CD4-positive, alpha-beta T cell treated with Interleukin-1 beta for 1 hour (primary cell): Measurements from ENCODE around the gene ATG9B.
A peak's percentile ranks its signal among the peaks of the same experiment; 100 is the strongest.

ENCODE experiments used
- DNase-seq, 2 donors: peaks; one replicate each; pipeline ENCODE4 v3.0.0-alpha.2; 2020 to 2022

The ATG9B gene

GRCh38 chr7:150997817-150998216, 26.5 kb downstream of the ATG9B start:
- DNase-seq: no peak

DNA sequence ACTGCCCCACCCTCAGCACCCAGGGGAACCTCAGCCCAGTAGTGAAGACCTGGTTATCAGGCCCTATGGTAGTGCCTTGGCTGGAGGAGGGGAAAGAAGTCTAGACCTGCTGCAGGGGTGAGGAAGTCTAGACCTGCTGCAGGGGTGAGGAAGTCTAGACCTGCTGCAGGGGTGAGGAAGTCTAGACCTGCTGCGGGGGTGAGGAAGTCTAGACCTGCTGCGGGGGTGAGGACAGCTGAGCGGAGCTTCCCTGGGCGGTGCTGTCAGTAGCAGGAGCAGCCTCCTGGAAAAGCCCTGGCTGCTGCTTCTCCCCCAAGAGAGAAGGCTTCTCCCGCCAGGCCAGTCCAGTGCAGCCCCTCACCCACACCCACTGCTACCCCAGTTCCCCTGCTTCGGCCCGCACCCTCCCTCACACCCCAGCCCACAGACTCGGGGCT, 27.2 kb downstream of the ATG9B start:
- DNase-seq: no peak

DNA sequence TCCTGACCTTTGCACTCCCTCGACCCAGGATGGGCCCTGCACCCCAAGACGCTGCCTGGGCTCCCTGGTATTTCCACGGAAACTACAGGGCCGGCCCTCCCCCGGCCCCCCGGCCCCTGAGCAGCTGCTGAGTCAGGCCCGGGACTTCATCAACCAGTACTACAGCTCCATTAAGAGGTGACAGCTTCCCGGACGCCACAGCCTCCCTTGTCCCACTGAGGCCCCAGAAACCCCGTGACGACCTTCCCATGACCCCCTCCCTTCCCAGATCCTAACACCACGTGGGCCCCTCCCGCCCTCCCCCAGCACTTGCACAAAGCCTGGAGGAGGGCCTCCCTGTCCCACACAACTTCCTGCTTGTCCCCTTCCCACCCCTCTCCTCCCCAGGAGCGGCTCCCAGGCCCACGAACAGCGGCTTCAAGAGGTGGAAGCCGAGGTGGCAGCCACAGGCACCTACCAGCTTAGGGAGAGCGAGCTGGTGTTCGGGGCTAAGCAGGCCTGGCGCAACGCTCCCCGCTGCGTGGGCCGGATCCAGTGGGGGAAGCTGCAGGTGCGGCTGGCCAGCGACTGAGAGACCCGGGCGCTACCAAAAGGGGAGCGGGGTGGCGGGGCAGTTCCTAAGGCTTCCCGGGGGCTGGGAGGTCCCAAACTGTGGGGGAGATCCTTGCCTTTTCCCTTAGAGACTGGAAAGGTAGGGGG, 27.8 kb downstream of the ATG9B start:
- no peak for DNase-seq

DNA sequence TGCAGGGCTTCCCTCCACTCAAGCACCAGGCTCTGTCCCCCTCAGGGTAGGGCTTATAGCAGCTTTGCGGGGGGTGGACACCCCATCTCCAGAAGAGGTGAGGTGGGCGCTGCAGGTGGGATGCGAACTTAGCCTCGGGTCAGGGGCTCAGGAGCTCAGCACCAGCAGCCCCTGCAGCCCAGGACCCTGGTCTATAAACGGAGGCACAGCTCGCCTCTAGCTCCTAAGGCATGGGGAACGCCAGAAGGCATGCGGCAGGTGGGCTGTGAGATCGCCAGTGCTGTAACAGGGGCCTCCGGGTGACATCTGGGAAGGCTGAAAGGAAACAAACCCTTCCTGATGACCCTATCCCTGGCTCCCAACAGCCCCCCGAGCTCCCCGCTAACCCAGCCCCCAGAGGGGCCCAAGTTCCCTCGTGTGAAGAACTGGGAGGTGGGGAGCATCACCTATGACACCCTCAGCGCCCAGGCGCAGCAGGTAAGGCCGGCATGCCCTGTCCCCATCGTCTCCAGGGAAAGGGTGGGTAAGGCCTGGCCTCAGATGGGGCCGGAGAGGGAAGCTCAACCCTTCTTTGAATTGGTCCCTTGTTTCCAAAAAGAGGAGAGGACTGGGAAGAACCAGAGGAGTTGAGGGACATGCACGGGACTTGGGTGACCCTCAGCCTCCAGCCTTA, 29.3 kb downstream of the ATG9B start:
- no peak for DNase-seq

GRCh38 chr7:150994141-150994837, 30.0 kb downstream of the ATG9B start:
- DNase-seq: no peak

GRCh38 chr7:150993511-150993910, 30.8 kb downstream of the ATG9B start:
- no peak for DNase-seq

GRCh38 chr7:150992833-150993302, 31.4 kb downstream of the ATG9B start:
- peak in 1 of 2 donors; percentile 23 for DNase-seq

DNA sequence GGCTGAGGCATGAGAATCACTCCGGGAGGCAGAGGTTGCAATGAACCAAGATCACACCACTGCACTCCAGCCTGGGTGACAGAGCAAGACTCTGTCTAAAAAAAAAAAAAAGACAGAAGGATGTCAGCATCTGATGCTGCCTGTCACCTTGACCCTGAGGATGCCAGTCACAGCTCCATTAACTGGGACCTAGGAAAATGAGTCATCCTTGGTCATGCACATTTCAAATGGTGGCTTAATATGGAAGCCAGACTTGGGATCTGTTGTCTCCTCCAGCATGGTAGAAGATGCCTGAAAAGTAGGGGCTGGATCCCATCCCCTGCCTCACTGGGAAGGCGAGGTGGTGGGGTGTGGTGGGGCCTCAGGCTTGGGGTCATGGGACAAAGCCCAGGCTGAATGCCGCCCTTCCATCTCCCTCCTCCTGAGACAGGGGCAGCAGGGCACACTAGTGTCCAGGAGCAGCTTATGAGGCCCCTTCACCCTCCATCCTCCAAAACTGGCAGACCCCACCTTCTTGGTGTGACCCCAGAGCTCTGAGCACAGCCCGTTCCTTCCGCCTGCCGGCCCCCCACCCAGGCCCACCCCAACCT, 32.1 kb downstream of the ATG9B start:
- DNase-seq: no peak

GRCh38 chr7:150990416-150991186, 33.7 kb downstream of the ATG9B start, which contains the start of gene NOS3:
Gene NOS3 (plus strand): TSS chr7:150991017. CDS start chr7:150993804, 2,787 bp downstream.
- no peak for DNase-seq

DNA sequence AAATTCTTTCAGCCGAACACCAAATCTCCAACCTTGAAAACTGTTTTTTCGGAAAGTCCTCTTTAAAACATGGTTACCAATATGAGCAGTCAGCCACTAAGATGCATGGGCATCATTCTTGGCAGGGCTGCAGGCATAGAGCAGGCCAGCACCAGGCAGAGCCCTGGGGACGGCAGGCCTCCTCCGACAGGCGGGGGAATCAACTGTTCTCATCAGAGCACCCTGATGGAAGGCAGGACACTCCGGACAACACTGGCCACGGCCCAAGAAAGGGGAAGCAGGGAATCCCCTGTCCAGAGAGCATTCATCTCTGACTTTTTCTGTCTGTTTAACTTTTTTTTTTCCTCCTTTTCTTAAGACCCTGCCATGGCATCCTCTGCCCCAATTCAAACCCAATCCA, 34.8 kb downstream of the ATG9B start:
- DNase-seq: no peak

DNA sequence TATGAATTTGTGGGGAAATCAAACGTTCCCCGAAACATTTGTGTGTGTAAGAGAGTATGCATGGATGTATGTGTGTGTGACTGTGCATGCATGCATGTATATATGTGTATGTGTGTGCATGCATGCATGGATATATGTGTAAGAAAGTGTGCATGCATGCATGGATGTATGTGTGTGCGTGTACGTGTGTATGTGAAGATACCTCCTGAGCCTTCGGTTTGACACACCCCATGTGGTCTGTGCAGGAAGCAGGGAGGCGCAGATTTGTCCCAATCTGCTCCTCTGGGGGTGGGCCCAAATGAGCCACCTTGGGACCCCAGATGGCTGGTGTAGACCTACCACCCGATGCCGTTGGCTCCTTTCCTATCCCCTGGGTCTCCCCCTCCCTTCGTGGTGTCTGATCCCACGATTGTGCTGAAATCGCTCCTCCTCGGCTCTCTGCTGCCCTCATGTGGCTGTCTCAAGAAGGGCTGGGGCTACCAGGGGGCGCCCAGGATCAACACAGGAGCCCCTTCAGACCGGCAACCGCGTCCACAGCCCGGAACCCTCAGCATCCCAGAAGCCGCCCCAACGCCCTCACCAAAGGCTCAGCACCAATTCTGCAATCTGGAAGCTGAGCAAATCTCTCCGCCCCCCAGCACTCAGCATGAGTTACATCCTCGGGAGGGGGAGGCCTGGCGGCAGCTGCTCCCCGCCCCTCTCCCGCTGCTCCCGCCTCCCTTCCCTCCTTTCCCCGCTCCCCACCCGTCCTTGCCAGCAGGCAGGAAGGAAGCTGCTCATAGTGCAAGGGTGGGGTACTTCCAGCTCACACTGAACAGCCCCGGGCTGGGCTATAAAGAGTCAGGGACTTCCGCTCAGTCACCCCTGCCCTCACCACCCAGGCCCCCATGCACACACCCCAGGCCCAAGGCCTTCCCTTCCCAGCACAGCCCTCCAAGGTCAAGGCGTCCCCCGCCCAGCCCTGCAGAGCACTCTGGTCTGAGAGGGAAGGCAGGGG, 35.8 kb downstream of the ATG9B start:
- DNase-seq: peak; percentile 65 to 75

DNA sequence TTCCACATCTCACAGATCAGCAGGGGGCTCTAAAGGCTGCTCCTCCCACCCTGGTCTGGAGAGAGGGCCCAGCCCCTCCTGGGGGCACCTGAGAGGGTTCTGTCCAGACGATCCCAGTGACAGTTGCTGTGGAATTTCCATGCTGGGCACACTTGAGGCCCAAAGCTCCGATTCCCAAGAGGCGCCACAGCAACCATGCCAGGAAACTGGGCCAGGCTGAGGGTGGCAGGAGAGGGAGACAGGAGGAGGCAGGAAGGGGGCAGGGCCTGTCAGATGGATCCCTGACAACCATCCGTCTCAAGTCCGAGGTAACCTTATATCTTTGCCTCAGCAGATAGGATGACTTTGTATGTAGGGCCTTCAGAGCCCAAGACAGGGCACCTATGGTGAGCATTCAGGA, 37.7 kb downstream of the ATG9B start:
- DNase-seq: no peak

DNA sequence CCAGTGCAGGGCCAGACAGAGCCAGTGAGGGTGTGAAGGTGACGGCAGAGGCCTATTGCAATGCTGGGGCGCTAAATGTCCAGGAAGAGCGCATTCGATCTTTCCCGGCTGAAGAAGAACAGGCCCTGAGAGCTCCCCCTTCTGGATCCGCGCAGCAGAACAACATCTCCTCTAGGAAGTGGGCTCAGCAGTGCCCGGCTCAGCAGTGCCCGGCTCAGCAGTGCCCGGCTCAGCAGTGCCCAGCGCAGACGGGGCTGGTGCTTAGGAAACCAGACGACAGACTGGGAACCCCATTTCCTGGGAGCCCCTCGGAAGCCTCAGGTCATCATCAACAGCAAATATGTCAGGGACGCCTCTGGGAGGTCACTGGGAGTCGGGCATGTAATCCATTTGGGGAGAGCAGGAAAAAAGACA, 38.2 kb downstream of the ATG9B start:
- peak; percentile 47 to 59 for DNase-seq

- DNase-seq: peak in 1 of 2 donors; percentile 51
These were observed 40.4 kb downstream of the ATG9B start for GRCh38 chr7:150983893-150984368.

- DNase-seq: no peak
These were observed 41.9 kb downstream of the ATG9B start for GRCh38 chr7:150982351-150982750.

GRCh38 chr7:150981644-150982043, 42.6 kb downstream of the ATG9B start:
- no peak for DNase-seq

DNA sequence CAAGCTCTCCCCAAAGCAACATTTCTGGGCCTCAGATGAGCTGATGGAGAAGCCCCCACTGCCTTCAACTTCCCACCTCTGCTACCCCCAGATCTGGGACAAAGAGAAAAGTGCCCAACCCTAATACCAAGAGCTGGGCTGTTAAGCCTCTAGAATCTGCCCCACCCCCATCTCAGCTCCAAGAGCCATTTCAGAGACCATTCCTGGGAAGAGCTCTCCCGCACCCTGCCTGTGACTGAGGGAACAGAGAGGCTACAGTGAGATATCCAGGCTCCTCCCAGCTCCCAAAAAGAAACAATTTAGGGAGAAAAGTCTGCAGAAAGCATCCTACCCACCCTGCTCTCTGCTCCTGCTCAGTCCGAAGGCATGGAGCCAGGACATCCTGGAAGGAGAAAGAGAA, 43.6 kb downstream of the ATG9B start:
- no peak for DNase-seq

GRCh38 chr7:150979713-150980390, 44.4 kb downstream of the ATG9B start:
- no peak for DNase-seq

- DNase-seq: peak; percentile 31 to 43
These were observed 46.0 kb downstream of the ATG9B start, which contains the start of gene KCNH2 for GRCh38 chr7:150978126-150978789. Gene KCNH2 (minus strand): TSS chr7:150978321. CDS start chr7:150977913, 408 bp downstream.
